Right lobe of liver (tissue), 6 donors: ENCODE measurements around the gene EXOC4. TPM values are rescaled to one million over a fixed set of nuclear protein-coding genes. Genes with fewer than 3 reads are reported as not detected.

ENCODE experiments used
- ATAC-seq, 4 donors: fragments of 200-7000 bp; cut with Tn5 transposase; one replicate each; pipeline ENCODE4 v1.9.1; 2020; ENCODE audit warnings: mild to moderate bottlenecking in 4 of 4, moderate library complexity in 4 of 4
- DNase-seq, 3 donors: peaks; one replicate each; pipeline ENCODE4 v3.0.0-alpha.2; 2020
- H3K27ac ChIP-seq, 3 donors: fragments of 200-600 bp; one replicate each; pipeline ENCODE4 v1.8.0; 2022
- H3K27me3 ChIP-seq, 2 donors: fragments of 200-600 bp; one replicate each; pipeline ENCODE4 v1.8.0; 2022
- H3K36me3 ChIP-seq, 4 donors: fragments of 200-600 bp; sonication (generic) in 1 of 4; one replicate each; pipeline versions ENCODE4 v1.5.1 to v1.8.0; 2017 to 2022; ENCODE audit warnings: control low read depth in 1 of 4
- H3K4me1 ChIP-seq, 4 donors: fragments of 200-600 bp; sonication (generic) in 1 of 4; one replicate each; pipeline versions ENCODE4 v1.5.1 to v1.8.0; 2017 to 2022; ENCODE audit warnings: control low read depth in 1 of 4
- H3K4me3 ChIP-seq, 3 donors: fragments of 200-600 bp; one replicate each; pipeline ENCODE4 v1.8.0; 2022
- H3K9me3 ChIP-seq, 4 donors: fragments of 200-600 bp; sonication (generic) in 1 of 4; one replicate each; pipeline versions ENCODE4 v1.5.1 to v1.8.0; 2017 to 2022; ENCODE audit warnings: control low read depth in 1 of 4
- POLR2A ChIP-seq: fragments of 450-650 bp; IDR thresholded peaks from one replicate; pipeline ENCODE4 v1.6.1; 2017; ENCODE audit warnings: antibody characterized with exemption, mild to moderate bottlenecking
- WGBS: methylation state at CpG from one replicate; pipeline ENCODE4 v1.1.6; 2018; ENCODE audit warnings: low coverage, low lambda C conversion rate; ENCODE audit not compliant: insufficient coverage; ENCODE audit errors: missing lambda C conversion rate; 5-methylcytosine and 5-hydroxymethylcytosine counted together
- intact Hi-C, 2 donors: fragments of 100-400 bp; cut with DNase I; formaldehyde crosslinking; loops; one replicate each; pipeline versions ENCODE4 v1.11.2 to v1.14.1; 2022
- total RNA-seq, 6 experiments: library from RNA; depleted of rRNA in 2 of 6; stranded (reverse); fragments of >200 nt in 2 of 6; fragmentation: NEBNext Ultra II Directional in 3 of 6; extraction: Animal tissue kit (Norgen Biotek cat#: 25700) in 3 of 6; gene quantifications; one replicate each; pipeline versions ENCODE4 v1.1.0 to v1.2.4, GENCODE V29; 2016 to 2023
- TF ChIP-seq, protein P1 (sequence below), 4 donors: fragments of 200-600 bp in 3 of 4; fragments of 450-650 bp in 1 of 4; IDR thresholded peaks; one replicate each; pipeline versions ENCODE4 v1.5.1 to v1.8.0; 2016 to 2022; ENCODE audit warnings: antibody characterized with exemption in 4 of 4, mild to moderate bottlenecking in 2 of 4
- donor health status: DM: no; HTN: yes; CAD: no.
- donor health status: DM: no; HTN: no; CAD: no.
- donor health status: DM: no; HTN: no; CAD: no.
- donor health status: DM: no; HTN: yes; CAD: no.
- donor health status: DM: no; HTN: yes; CAD: no.

Gene EXOC4
- total RNA-seq, 6 experiments from 2014 or later = 23.7 to 33.5 (median 30.0) TPM

DNA sequence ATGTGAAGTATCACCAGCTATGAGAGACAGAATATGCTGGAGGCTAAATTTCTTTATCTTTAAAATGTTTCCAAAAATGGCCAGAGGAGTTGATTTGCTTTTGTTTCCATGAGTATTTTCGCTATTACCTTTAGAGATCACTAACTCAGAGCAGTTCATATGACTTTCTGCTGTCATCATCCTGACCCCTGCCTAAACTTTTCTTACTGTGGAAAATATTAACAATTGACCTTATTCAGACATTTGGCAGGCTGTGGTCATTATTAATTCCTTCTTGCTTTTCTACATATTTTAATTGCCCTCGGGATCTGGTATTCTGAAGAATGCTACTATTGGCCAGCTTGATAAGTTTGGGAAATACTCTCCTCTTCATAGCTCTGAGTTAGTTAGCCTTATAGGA lies 156.5 kb downstream of the EXOC4 start:
- WGBS = 80% methylated on average over 2 of the region's 2 CpGs
- H3K27ac ChIP-seq = no peak overlapping the region
- no peak for ATAC-seq
- H3K9me3 ChIP-seq = no peaks in the 10 kb centered on the region
- intact Hi-C loops = no loop called here
- no peak for TF ChIP-seq POLR2A
- no peaks in the 10 kb centered on the region for H3K4me1 ChIP-seq
- H3K36me3 ChIP-seq = no peaks in the 10 kb centered on the region
- no peak overlapping the region for H3K4me3 ChIP-seq
- DNase-seq = no peak
- H3K27me3 ChIP-seq = no peaks in the 10 kb centered on the region

DNA sequence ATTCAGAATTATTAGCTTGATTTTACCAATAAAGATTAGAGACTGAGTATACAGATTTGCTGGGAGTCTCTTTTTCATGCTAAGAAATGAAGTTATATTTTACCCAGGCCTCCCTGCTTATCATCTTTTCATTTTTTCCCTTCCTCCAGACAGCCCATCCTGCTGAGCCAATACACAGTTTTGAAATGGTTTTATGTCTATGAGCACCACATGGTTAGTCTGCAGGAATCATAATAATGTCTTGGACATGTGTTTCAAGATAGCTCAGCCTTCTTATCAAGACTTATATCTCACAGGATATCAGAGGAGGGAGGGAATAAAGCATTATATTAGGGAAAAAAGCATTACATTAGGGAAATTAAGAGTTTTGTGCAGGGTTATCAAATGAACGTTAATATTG lies 157.1 kb downstream of the EXOC4 start:
- no peaks in the 10 kb centered on the region for H3K27me3 ChIP-seq
- H3K27ac ChIP-seq = no peak overlapping the region
- H3K36me3 ChIP-seq = no peaks in the 10 kb centered on the region
- no peaks in the 10 kb centered on the region for H3K4me1 ChIP-seq
- TF ChIP-seq, protein P1, sequence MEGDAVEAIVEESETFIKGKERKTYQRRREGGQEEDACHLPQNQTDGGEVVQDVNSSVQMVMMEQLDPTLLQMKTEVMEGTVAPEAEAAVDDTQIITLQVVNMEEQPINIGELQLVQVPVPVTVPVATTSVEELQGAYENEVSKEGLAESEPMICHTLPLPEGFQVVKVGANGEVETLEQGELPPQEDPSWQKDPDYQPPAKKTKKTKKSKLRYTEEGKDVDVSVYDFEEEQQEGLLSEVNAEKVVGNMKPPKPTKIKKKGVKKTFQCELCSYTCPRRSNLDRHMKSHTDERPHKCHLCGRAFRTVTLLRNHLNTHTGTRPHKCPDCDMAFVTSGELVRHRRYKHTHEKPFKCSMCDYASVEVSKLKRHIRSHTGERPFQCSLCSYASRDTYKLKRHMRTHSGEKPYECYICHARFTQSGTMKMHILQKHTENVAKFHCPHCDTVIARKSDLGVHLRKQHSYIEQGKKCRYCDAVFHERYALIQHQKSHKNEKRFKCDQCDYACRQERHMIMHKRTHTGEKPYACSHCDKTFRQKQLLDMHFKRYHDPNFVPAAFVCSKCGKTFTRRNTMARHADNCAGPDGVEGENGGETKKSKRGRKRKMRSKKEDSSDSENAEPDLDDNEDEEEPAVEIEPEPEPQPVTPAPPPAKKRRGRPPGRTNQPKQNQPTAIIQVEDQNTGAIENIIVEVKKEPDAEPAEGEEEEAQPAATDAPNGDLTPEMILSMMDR (IDR thresholded peaks at IDR 0.05) = no peak
- TF ChIP-seq POLR2A = no peak
- 91% methylated on average over 1 of the region's 1 CpG for WGBS
- ATAC-seq (no peak), DNase-seq (no peak)
- no peak overlapping the region for H3K4me3 ChIP-seq
- intact Hi-C loops = no loop called here
- H3K9me3 ChIP-seq = no peaks in the 10 kb centered on the region

DNA sequence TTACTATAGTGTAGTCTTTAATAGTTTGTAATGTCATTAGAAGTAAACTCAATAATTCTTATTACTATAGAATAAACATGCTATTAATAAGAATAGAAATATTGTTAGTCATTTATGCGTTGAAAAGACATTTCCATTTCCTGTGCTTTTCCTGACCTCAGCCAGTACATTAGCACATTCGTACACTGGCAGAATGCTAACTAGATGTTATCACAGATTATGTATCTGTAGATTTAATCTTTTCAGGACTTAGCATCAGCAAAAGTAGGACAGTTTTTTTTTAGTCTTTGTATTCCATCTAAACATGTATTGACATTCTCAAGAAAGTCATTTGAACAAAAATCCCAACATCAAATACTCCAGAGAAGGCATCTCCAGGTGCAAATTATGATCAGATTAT lies 158.5 kb downstream of the EXOC4 start:
- H3K27ac ChIP-seq = no peak overlapping the region
- ATAC-seq (no peak), DNase-seq (no peak)
- H3K27me3 ChIP-seq = no peaks in the 10 kb centered on the region
- 63% methylated on average over 2 of the region's 2 CpGs for WGBS
- no peaks in the 10 kb centered on the region for H3K36me3 ChIP-seq
- H3K9me3 ChIP-seq = no peaks in the 10 kb centered on the region
- intact Hi-C loops = no loop called here
- no peak overlapping the region for H3K4me3 ChIP-seq
- H3K4me1 ChIP-seq = no peaks in the 10 kb centered on the region
- TF ChIP-seq, protein P1 (IDR thresholded peaks at IDR 0.05) = no peak
- TF ChIP-seq POLR2A = no peak

DNA sequence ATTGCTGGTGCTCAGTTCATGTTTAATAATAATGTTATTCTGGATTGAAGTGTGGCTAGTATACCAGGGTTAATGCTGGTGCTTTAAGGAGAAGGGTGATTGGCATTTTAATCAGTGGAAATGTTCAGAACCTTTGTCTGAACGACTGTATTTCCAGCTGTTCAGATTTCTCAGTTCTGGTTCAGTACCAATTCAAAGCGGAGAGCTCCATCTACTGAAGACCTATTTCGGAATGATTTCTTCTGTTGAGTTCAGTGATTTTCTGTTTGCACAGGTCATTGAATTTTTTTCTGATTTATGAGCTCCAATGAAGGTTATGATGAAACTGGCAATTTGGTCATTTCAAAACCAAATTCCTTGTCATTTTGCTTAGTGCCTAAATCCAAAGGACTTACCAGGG lies 160.1 kb downstream of the EXOC4 start:
- no peak for DNase-seq
- Histone ChIP-seq H3K4me1 (no peaks in the 10 kb centered on the region), H3K4me3 (no peak overlapping the region), H3K36me3 (no peaks in the 10 kb centered on the region), H3K9me3 (no peaks in the 10 kb centered on the region), H3K27ac (no peak overlapping the region), H3K27me3 (no peaks in the 10 kb centered on the region)
- ATAC-seq = no peak
- WGBS = 76% methylated on average over 3 of the region's 3 CpGs
- TF ChIP-seq, protein P1 (IDR thresholded peaks at IDR 0.05) = no peak
- intact Hi-C loops = no loop called here

DNA sequence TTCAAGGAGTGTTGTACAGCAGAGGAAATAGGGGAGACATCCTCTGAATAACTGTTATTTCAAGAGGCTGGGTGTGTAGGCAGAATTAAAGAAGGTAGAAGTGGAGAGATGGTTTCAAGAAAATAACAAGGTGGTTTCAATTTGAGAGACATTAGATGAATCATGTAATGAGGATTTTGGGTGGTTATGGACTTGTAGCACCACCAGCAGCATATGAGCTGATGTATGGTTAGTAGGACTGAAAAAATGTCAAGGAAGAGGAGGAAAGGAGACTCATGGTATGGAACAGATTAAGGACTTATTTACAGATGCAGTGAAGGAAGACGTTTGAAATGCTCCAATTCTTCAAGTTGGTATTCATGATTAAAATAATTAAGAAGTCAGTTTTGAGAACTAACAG lies 166.2 kb downstream of the EXOC4 start:
- H3K4me1 ChIP-seq = no peaks in the 10 kb centered on the region
- H3K9me3 ChIP-seq = no peaks in the 10 kb centered on the region
- H3K36me3 ChIP-seq = no peaks in the 10 kb centered on the region
- H3K4me3 ChIP-seq = no peak overlapping the region
- no peak for TF ChIP-seq POLR2A
- TF ChIP-seq, protein P1 (IDR thresholded peaks at IDR 0.05) = no peak
- H3K27me3 ChIP-seq = no peaks in the 10 kb centered on the region
- no peak overlapping the region for H3K27ac ChIP-seq
- WGBS = 58% methylated on average over 1 of the region's 1 CpG
- intact Hi-C loops = no loop called here
- no peak for ATAC-seq
- DNase-seq = no peak
